Skeletal muscle cell (primary cell): Measurements from ENCODE around the gene PTPRD.

Source experiments
- DNase-seq: peaks from one replicate; pipeline ENCODE4 v3.0.0-alpha.2; 2010; ENCODE audit warnings: low read depth
- H3K4me3 ChIP-seq: 2 replicates; pipeline ENCODE4 v1.5.1; 2011; ENCODE audit warnings: low read depth, mild to moderate bottlenecking, control low read depth, low read length, moderate library complexity

Gene PTPRD

DNA sequence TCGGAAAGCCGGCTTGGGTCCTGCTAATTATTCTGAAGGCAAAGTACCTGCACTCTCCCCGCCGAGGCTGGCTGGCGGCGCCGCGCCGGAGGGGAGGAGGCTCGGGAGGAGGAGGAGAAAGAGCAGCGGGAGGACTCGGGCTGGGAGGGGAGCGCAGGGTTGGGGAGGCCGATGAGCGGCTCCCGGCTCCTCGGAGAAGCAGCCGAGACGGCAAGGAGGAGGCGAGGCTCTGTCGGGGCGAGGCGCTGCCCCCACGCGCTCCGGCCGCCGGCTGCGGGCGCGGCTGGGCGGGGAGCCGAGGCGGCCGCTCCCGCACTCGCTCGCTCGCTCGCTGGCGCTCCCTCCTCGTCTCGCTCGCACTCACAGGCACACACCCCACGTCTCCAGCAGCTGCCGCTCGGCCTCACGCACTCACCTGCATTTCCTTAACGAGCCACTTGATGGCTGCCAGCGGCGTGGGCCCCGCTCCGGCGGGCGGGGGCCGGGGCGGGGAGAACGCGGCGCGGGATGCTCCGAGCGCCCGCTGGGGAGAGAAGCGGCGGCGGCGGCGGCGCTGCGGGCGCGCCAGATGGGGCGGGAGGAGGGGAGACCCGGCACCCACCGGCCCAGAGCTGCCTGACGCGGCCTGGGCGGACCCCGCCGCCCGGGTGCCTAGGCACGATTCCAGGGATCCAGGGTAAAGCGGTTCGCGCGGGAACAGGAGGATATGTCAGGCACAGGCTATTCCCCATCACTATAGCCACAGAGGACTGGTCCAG, at the start of gene PTPRD:
Gene PTPRD (minus strand): TSS at position 362 of the 758 bp plus-strand sequence.
- no peak for DNase-seq
- peak within 1 kb of the TSS; percentile 50 for H3K4me3 ChIP-seq

GRCh38 chr9:10661994-10662393, 49.2 kb upstream of the PTPRD start:
- H3K4me3 ChIP-seq = no peak overlapping the region
- no peak for DNase-seq

- no peak for DNase-seq
- H3K4me3 ChIP-seq = no peak overlapping the region
Observed at GRCh38 chr9:10661376-10661775, 48.6 kb upstream of the PTPRD start.

DNA sequence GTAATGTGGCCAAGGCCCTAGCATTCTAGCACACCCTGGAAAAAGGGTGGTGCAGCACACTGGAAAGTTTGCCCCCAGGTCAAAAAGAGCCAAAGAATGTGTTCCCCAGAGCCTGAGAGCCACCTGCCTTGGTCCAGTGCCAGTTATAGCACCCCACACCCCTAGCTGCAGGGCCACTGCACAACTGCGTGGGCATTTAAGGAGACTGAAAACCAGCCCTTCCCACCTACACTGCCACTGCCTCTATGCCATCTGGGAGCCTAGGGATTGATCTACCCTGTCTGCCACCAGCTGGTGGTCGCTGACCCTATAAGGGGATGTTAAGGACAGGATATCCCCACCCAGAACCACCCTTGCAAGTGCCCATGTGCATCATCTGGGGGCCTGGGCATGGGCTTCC, 38.2 kb upstream of the PTPRD start:
- DNase-seq = no peak
- no peak overlapping the region for H3K4me3 ChIP-seq

GRCh38 chr9:10649076-10649475, 36.3 kb upstream of the PTPRD start:
- no peak overlapping the region for H3K4me3 ChIP-seq
- DNase-seq = no peak

GRCh38 chr9:10633785-10634184, 21.0 kb upstream of the PTPRD start:
- no peak overlapping the region for H3K4me3 ChIP-seq
- DNase-seq = no peak

DNA sequence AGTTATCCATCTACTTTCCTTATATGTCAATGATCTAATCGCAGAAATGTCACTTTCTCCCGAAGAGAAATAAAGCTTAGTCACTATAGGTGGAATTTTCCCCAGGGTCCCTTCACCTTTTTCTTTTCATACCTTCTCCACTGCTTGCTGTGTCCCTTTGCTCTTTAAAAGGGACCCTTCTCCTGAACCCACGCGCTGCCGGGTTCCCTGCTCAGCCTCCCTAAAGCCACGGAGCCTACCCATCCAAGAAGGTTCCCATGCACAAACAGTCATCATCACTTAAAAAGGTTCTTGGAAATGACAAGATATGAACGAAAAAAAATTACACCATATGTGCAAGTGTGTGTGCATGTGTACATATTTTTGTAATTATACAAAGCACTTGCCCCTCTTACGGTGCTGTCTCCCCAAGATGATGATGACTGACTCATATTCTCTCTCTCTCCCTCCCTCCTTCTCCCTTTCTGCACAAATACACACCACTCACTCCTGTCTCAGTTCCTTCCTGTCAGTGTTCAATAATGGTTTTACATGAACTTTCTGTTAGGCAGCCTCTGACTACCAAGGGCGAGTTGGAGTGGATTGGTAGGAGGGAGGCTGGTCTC, 1.5 kb upstream of the PTPRD start:
- DNase-seq = no peak
- no peak overlapping the region for H3K4me3 ChIP-seq

GRCh38 chr9:10613419-10613818, 617 bp upstream of the PTPRD start:
- H3K4me3 ChIP-seq = peak overlapping the region; percentile 50
- DNase-seq = no peak

GRCh38 chr9:10605388-10605787, 7.4 kb downstream of the PTPRD start:
- DNase-seq = no peak
- H3K4me3 ChIP-seq = no peak overlapping the region

- no peak for DNase-seq
Observed at GRCh38 chr9:10604927-10605326, 7.9 kb downstream of the PTPRD start.

GRCh38 chr9:10597801-10598200, 15.0 kb downstream of the PTPRD start:
- no peak for DNase-seq

More at GRCh38 chr9:10604927-10605326, 7.9 kb downstream of the PTPRD start:
- H3K4me3 ChIP-seq = no peak overlapping the region

GRCh38 chr9:10594482-10594881, 18.3 kb downstream of the PTPRD start:
- H3K4me3 ChIP-seq = no peak overlapping the region
- no peak for DNase-seq

More at GRCh38 chr9:10597801-10598200, 15.0 kb downstream of the PTPRD start:
- no peak overlapping the region for H3K4me3 ChIP-seq

DNA sequence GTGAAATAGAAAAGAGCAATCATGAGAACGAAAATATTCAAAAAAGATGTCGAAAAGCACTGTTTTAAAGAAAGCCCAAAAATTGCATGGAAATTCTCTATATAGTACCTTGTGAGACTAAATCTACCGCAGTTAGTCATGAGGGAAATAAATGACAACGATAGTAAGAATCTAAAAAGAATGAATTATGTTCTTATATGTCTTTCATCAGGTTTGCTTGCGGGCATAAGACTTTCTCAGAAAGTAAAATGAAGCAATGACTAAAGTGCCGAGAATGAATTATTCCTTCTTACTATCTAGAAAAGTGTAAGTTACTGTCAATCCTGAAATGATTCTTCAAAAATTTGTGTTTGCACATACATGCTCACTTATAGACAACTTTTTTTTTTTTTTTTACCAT, 26.4 kb downstream of the PTPRD start:
- no peak for DNase-seq

DNA sequence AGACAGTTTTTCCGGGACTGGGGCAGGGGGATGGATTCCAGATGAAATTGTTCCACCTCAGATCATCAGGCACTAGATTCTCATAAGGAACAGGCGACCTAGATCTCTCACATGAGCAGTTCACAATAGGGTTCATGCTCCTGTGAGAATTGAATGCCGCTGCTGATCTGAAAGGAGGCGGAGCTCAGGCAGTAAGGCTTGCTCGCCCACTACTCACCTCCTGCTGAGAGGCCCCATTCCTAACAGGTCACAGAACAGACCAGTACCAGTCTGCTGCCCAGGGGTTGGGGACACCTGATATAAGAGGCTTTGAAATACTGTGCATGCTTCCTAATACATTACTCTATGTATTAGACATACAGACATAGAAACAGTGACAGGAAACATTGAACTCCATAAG, 41.1 kb downstream of the PTPRD start:
- DNase-seq = no peak
- H3K4me3 ChIP-seq = no peak overlapping the region

More for the DNA sequence above, 26.4 kb downstream of the PTPRD start:
- no peak overlapping the region for H3K4me3 ChIP-seq

DNA sequence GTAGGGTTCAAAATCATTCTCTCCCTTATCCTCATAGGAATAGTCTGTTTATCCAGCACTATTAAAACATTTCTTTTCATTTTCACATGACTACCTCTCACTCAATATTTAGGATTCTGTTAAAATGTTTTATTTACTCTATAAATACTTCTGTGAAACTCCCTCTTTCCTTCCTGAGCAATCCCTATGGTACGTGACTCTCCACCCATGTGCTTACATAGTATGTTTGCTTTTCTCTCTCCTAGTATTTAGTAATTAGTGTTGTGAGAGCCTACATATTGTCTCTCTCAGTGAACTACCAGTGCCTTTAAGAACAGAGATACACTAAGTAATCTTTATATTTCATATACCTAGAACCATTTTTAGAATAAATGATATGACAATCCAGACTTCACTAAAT, 46.0 kb downstream of the PTPRD start:
- no peak overlapping the region for H3K4me3 ChIP-seq
- no peak for DNase-seq

GRCh38 chr9:10562581-10563343, 50.0 kb downstream of the PTPRD start:
- no peak overlapping the region for H3K4me3 ChIP-seq
- DNase-seq = no peak

DNA sequence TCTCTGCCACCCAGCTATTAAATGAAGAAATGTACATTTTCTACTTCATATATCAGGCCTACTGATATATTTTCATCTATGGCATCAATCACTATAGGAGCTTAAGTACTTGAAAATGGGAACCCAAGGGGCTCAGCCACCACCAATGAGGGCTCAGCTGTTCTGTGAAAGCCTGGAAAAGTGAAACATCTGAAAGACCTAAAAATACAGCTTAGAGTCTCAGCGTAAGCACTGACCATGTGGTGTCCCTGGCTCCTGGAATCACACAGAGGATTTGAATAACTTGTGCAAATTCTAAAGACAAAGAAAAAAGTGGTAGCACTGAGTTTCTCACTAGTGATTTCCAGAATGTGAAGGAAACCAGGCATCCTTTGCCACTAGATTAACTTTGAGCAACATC, 64.5 kb downstream of the PTPRD start:
- no peak overlapping the region for H3K4me3 ChIP-seq
- DNase-seq = no peak

DNA sequence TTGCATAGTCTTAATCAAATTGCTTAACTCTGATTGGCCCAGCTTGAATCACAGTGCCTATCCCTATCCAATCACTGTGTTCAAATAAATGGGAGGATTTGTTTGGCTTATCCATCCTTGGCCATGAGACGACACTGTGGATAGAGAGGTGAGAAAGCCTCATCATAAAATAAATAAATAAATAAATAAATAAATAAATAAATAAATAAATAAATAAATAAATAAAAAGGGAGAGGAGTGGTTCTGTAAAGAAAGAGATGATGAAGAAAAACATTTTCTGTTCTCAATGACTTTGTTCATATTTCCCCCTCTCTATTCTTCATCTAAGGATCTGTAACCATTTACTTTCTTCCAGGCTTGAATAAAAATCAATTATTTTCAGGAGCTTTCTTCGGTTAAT, 74.7 kb downstream of the PTPRD start:
- no peak for DNase-seq
- H3K4me3 ChIP-seq = no peak overlapping the region

GRCh38 chr9:10534850-10535249, 78.0 kb downstream of the PTPRD start:
- no peak overlapping the region for H3K4me3 ChIP-seq
- DNase-seq = no peak

DNA sequence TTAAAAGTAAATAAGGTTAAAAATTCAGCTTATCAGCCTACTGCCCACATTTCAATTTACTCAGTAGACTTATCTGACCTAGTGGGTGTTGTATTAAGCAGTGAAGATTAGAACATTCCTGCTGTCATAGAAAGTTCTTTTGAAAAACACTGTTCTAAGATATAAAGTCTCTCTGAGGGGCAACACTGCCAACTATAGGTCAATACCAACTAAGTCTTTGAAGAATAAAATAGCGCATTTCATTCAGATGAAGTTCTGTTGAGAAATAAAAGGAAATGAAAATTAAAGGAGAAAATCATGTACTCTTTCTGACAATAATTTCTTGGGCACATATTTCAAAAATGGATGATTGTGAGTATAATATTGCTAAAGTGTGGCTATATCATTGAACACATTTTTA, 86.8 kb downstream of the PTPRD start:
- no peak for DNase-seq
- H3K4me3 ChIP-seq = no peak overlapping the region
